ENCODE measurements around the gene ALOX5.
"Not testable (repeated sequence)": the region's sequence is repeated elsewhere in the genome, so short reads cannot be mapped to it uniquely, and the experiment has no call there.

ALOX5 gene

DNA sequence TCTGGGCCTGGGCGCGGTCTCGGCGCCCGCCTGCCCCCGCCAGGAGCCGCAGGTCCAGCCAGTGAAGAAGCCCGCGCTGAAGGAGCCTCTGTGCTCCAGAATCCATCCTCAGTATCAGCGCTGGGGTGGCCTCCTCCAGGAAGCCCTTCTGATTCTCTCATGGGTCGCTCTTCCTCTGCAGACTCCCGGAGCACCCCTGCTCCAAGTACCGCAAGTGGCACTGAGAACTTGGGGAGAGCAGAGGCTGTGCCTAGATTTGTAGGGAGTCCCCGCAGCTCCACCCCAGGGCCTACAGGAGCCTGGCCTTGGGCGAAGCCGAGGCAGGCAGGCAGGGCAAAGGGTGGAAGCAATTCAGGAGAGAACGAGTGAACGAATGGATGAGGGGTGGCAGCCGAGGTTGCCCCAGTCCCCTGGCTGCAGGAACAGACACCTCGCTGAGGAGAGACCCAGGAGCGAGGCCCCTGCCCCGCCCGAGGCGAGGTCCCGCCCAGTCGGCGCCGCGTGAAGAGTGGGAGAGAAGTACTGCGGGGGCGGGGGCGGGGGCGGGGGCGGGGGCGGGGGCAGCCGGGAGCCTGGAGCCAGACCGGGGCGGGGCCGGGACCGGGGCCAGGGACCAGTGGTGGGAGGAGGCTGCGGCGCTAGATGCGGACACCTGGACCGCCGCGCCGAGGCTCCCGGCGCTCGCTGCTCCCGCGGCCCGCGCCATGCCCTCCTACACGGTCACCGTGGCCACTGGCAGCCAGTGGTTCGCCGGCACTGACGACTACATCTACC is at the start of gene ALOX5:
Gene ALOX5 (plus strand): TSS at position 641 of the 774 bp plus-strand sequence. CDS start 64 bp downstream, at position 705.
- peak in 1 of 2 donors; percentile 11 for DNase-seq (ENCODE audit: low read depth in 2 of 2)

DNA sequence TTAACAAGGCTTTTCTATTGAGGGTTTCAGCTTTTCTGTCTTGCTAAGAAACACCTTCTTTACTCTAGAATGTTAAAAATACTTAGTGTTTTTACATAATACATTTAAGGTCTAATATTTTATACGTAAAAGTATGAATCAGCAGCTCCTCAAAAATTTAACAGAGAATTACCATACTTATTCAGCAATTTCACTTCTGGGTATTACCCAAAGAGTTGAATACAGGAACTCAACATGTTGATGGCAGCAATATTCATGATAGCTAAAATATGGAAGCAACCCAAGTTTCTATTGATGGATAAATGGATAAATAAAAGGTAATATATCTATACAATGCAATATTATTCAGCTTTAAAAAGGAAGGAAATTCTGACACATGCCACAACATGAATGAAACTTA is 48.9 kb upstream of the ALOX5 start:
- DNase-seq (ENCODE audit: low read depth in 2 of 2): no peak

DNA sequence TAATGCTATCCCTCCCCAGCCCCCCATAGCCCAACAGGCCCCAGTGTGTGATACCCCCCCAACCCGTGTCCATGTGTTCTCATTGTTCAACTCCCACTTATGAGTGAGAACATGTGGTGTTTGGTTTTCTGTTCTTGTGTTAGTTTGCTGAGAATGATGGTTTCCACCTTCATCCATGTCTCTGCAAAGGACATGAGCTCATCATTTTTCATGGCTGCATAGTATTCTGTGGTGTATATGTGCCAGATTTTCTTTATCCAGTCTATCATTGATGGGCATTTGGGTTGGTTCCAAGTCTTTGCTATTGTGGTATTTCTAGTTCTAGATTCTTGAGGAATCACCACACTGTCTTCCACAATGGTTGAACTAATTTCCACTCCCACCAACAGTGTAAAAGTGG is 47.2 kb upstream of the ALOX5 start:
- not testable (repeated sequence) for DNase-seq (ENCODE audit: low read depth in 2 of 2)

GRCh38 chr10:45331824-45332223 is 42.2 kb upstream of the ALOX5 start:
- DNase-seq (ENCODE audit: low read depth in 2 of 2): not testable (repeated sequence)

GRCh38 chr10:45339894-45340293 is 34.1 kb upstream of the ALOX5 start:
- no peak for DNase-seq (ENCODE audit: low read depth in 2 of 2)

DNA sequence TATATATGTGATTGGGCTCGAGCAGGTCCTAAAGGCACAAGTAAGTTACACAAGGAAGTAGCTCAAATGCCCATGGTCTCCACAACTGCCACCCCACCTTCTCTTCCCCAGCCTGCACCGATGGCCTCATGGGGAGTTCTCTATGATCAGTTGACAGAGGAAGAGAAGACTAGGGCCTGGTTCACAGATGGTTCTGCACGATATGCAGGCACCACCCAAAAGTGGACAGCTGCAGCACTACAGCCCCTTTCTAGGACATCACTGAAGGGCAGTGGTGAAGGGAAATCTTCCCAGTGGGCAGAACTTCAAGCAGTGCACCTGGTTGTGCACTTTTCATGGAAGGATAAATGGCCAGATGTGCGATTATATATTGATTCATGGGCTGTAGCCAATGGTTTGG is 33.6 kb upstream of the ALOX5 start:
- DNase-seq (ENCODE audit: low read depth in 2 of 2): not testable (repeated sequence)

GRCh38 chr10:45346652-45347335 is 27.2 kb upstream of the ALOX5 start:
- DNase-seq (ENCODE audit: low read depth in 2 of 2): not testable (repeated sequence)

- DNase-seq (ENCODE audit: low read depth in 2 of 2): not testable (repeated sequence)
Observed at GRCh38 chr10:45347464-45347863, 26.6 kb upstream of the ALOX5 start.

- DNase-seq (ENCODE audit: low read depth in 2 of 2): not testable (repeated sequence)
Observed at GRCh38 chr10:45348196-45348765, 25.7 kb upstream of the ALOX5 start.

GRCh38 chr10:45353186-45353585 is 20.8 kb upstream of the ALOX5 start:
- DNase-seq (ENCODE audit: low read depth in 2 of 2): no peak

DNA sequence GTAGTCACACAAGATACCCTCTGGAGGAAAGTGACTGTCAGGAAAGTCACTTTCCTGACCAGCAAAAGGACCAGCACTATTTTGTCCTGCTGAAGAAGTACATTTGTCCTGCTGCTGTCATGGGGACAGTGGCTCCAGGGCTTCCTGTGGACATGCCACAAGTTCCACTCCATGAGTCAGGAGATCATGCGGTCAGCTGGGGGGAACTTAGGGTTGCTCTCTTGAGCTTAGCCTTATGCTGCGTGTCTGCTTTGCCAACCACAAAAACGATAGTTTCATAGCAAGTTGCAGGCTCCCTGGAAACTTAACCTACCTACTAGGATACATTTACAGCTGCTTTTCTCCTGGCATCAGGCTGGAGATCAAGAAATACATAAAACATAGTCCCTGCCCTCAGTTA is 19.8 kb upstream of the ALOX5 start:
- DNase-seq (ENCODE audit: low read depth in 2 of 2): no peak

GRCh38 chr10:45355494-45355893 is 18.5 kb upstream of the ALOX5 start:
- no peak for DNase-seq (ENCODE audit: low read depth in 2 of 2)

- DNase-seq (ENCODE audit: low read depth in 2 of 2): not testable (repeated sequence)
Observed at GRCh38 chr10:45358961-45359360, 15.1 kb upstream of the ALOX5 start.

- DNase-seq (ENCODE audit: low read depth in 2 of 2): not testable (repeated sequence)
Observed at GRCh38 chr10:45361983-45362799, 11.8 kb upstream of the ALOX5 start.

GRCh38 chr10:45367643-45368042 is 6.4 kb upstream of the ALOX5 start:
- not testable (repeated sequence) for DNase-seq (ENCODE audit: low read depth in 2 of 2)

DNA sequence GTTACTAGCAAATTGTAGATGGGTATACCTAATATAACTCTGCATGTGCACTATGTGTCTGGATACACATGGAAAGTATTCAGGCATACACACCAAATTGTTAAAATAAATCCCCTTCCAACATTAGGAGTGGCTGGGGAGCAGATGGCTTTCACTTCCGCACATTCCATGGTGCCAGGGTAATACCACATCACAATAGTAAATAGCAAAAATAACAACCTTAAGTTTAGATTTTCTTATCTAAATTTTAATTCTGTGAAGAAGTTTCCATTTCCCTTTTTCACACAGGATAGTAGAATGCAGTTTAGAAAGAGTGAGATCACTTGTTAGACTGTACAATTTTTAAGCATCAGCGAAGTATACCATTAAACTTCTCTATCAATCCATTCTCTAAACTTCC is 5.8 kb upstream of the ALOX5 start:
- no peak for DNase-seq (ENCODE audit: low read depth in 2 of 2)

DNA sequence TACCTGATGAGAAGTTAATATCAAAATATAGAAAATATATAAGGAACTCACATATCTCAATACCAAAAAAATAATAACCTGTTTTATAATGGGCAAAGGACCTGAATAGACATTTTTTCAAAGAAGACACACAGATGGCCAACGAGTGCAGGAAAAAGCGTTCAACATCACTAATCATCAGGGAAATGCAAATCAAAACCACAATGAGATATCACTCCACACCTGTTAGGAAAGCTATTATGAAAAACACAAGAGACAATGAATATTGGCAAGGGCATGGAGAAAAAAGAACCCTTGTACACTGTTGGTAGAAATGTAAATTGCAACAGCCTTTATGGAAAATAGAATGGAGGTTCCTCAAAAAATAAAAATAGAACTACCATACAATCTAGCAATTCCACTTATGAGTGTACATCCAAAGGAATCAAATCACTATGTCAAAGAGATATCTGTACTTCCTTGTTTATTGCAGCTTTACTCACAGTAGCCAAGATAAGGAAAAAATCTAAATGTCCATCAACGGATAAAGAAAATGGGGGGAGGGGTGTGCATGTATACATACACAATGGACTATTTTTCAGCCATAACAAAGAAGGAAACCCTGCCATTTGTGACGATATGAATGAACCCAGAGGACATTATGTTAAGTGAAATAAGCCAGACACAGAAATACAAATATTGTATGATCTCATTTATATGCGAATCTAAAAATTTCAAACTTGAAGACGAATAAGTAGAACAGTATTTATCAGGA is 3.6 kb upstream of the ALOX5 start:
- DNase-seq (ENCODE audit: low read depth in 2 of 2): no peak

- DNase-seq (ENCODE audit: low read depth in 2 of 2): no peak
Observed at GRCh38 chr10:45371560-45371959, 2.5 kb upstream of the ALOX5 start.

GRCh38 chr10:45372251-45372951 is 1.6 kb upstream of the ALOX5 start:
- no peak for DNase-seq (ENCODE audit: low read depth in 2 of 2)

GRCh38 chr10:45373003-45373575 is 927 bp upstream of the ALOX5 start:
- peak in 1 of 2 donors; percentile 7 for DNase-seq (ENCODE audit: low read depth in 2 of 2)

Data from stimulated activated CD4-positive, alpha-beta T cell treated with anti-CD3 and anti-CD28 coated beads, Interleukin-4, amount 100 ng/mL, for 48 hours (primary cell).